ENCODE measurements around the gene PRKCD. TPM values are rescaled to one million over a fixed set of nuclear protein-coding genes. Genes with fewer than 3 reads are reported as not detected.

The PRKCD gene
- total RNA-seq (2022; extraction: Qiagen RNA extraction; ENCODE audit: low read depth), result 28.0 to 35.2 TPM (median 31.3 TPM) in 5 replicates

GRCh38 chr3:53160660-53161449, at the start of gene PRKCD:
TSS of gene PRKCD (plus strand) at chr3:53161209. CDS start at chr3:53178423, 17,214 bp downstream.

GRCh38 chr3:53130179-53131061, 30.6 kb upstream of the PRKCD start, which contains the start of gene RFT1:
TSS of gene RFT1 (minus strand) at chr3:53130435. CDS start at chr3:53130400, 35 bp downstream.

Other genes starting within 250 kb of the PRKCD start
- 6.6 to 8.7 TPM (median 8.4 TPM) in 5 replicates for gene SFMBT1, start 115.1 kb upstream of the PRKCD start, total RNA-seq (2022; extraction: Qiagen RNA extraction; ENCODE audit: low read depth)
- gene RFT1, start 30.8 kb upstream of the PRKCD start, total RNA-seq (2022; extraction: Qiagen RNA extraction; ENCODE audit: low read depth), result 18.7 to 28.7 TPM (median 27.0 TPM) in 5 replicates
- gene TKT, start 94.8 kb downstream of the PRKCD start, total RNA-seq (2022; extraction: Qiagen RNA extraction; ENCODE audit: low read depth), result 1,594 to 2,170 TPM (median 2,108 TPM) in 5 replicates
- 5.5 to 7.7 TPM (median 7.1 TPM) in 5 replicates for gene DCP1A, start 186.3 kb downstream of the PRKCD start, total RNA-seq (2022; extraction: Qiagen RNA extraction; ENCODE audit: low read depth)

Data from A549 treated with GW870086 at 1 μM for 4 hours (cell line).